ENCODE data around the gene MBOAT7.

Gene MBOAT7

GRCh38 chr19:54136086-54136863 lies 53.1 kb downstream of the MBOAT7 start:
- DNase-seq (ENCODE audit: low spot score), result no peak
- TF ChIP-seq CTCF (IDR thresholded peaks at IDR 0.05; ENCODE audit: extremely low read depth, insufficient read depth, missing control alignments), result no peak
- in situ Hi-C loops (cut with MboI; ENCODE audit: low pct_unique_long_range_greater_than_20kb, low sequenced_read_pairs, unreplicated experiment), result no loop called here

- no peak for TF ChIP-seq CTCF (IDR thresholded peaks at IDR 0.05; ENCODE audit: extremely low read depth, insufficient read depth, missing control alignments)
- in situ Hi-C loops (cut with MboI; ENCODE audit: low pct_unique_long_range_greater_than_20kb, low sequenced_read_pairs, unreplicated experiment), result no loop called here
- DNase-seq (ENCODE audit: low spot score), result no peak
These were observed 55.3 kb downstream of the MBOAT7 start for GRCh38 chr19:54133957-54134590.

GRCh38 chr19:54133312-54133956 lies 55.9 kb downstream of the MBOAT7 start:
- in situ Hi-C loops (cut with MboI; ENCODE audit: low pct_unique_long_range_greater_than_20kb, low sequenced_read_pairs, unreplicated experiment), result no loop called here
- no peak for DNase-seq (ENCODE audit: low spot score)
- no peak for TF ChIP-seq CTCF (IDR thresholded peaks at IDR 0.05; ENCODE audit: extremely low read depth, insufficient read depth, missing control alignments)

DNA sequence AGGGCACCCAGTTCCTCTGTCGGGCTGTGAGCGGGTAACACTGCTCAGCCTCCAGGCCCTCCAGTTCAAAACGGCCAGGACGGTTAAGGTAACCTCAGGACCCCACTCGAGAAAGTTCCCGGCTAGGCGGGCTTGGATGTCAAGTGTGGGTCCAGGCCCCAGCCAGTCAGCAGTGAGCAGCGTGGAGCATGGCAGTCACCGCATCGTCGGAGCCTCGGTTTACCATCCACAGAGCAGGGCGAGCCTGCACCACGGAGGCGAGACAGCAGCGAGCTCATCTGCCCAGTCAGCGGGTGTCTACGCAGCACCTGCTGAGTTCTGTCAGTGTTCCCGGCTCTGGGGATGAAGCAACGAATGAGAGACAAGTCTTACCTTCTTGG lies 59.8 kb downstream of the MBOAT7 start:
- no peak for TF ChIP-seq CTCF (IDR thresholded peaks at IDR 0.05; ENCODE audit: extremely low read depth, insufficient read depth, missing control alignments)
- in situ Hi-C loops (cut with MboI; ENCODE audit: low pct_unique_long_range_greater_than_20kb, low sequenced_read_pairs, unreplicated experiment), result no loop called here
- DNase-seq (ENCODE audit: low spot score), result no peak

DNA sequence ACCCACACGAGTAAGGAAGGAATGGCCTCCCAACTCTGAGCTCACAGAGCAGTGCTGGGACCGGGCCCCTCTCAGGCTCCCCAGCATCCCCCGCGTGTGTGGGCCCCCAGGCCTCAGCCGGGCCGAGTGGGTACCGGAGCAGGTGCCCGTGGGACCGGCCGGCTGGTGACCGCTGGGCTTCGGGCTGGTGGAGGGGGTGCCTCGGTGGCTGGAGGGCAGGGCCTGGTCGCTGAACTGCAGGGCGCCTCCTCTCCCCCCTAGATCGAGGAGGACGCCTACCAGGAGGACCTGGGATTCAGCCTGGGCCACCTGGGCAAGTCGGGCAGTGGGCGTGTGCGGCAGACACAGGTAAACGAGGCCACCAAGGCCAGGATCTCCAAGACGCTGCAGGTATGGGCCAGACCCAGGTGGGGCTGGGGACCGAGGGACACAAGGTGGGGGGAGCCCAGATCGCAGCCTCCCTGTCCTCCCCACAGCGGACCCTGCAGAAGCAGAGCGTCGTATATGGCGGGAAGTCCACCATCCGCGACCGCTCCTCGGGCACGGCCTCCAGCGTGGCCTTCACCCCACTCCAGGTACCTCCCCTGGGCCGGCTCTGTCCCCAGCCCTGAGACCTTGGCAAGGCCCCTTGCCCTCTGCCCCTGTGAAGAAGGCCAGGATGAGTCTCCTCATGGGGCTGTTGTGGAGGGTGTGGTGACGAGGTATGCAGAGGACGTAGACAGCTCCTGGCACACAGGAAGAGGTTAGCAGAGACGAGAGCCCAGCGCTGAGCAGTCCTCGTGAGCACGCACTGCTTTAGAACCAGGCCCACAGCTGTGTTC lies 60.4 kb downstream of the MBOAT7 start:
- in situ Hi-C loops (cut with MboI; ENCODE audit: low pct_unique_long_range_greater_than_20kb, low sequenced_read_pairs, unreplicated experiment), result no loop called here
- no peak for DNase-seq (ENCODE audit: low spot score)

More for the DNA sequence above, 60.4 kb downstream of the MBOAT7 start:
- TF ChIP-seq CTCF (IDR thresholded peaks at IDR 0.05; ENCODE audit: extremely low read depth, insufficient read depth, missing control alignments), result no peak

Data from GM13977 (cell line).